ENCODE results near the gene PI4KA.

The PI4KA gene

GRCh38 chr22:20750461-20751184 lies 108.0 kb downstream of the PI4KA start:
- Histone ChIP-seq H4K12ac (ENCODE audit: low read depth, low read length) (no peak overlapping the region), H3K4ac (ENCODE audit: low read depth, low read length) (no peak overlapping the region), H3K36me3 (ENCODE audit: control insufficient read depth in 1 of 2, insufficient read depth in 2 of 2, low read length in 2 of 2) (peaks cover 27 to 46% of the 10 kb centered on the region in 2 experiments), H2BK12ac (ENCODE audit: low read length) (no peak overlapping the region), H3K27me3 (ENCODE audit: insufficient read depth, low read length) (no peaks in the 10 kb centered on the region), H3K9ac (ENCODE audit: low read length) (no peak overlapping the region), H2BK120ac (ENCODE audit: insufficient read depth, low read length, poor library complexity) (no peak overlapping the region), H3K9me3 (ENCODE audit: insufficient read depth, low read depth, low read length) (no peaks in the 10 kb centered on the region), H3K4me2 (ENCODE audit: low read length) (no peak overlapping the region), H4K91ac (ENCODE audit: low read depth, low read length) (no peak overlapping the region), H4K8ac (ENCODE audit: low read depth, low read length) (no peak overlapping the region), H2AK5ac (ENCODE audit: low read length) (no peak overlapping the region), H3K18ac (ENCODE audit: low read length) (no peak overlapping the region), H3K23ac (ENCODE audit: low read length) (no peak overlapping the region), H3K4me3 (ENCODE audit: low read depth, low read length) (no peak overlapping the region), H2BK5ac (ENCODE audit: low read depth, low read length, poor library complexity) (no peak overlapping the region), H3K14ac (ENCODE audit: low read length) (no peak overlapping the region), H3K4me1 (ENCODE audit: control insufficient read depth in 1 of 2, insufficient read depth in 2 of 2, low read length in 2 of 2) (no peaks in the 10 kb centered on the region), H3K27ac (ENCODE audit: low read depth, low read length) (no peak overlapping the region), H3K79me1 (ENCODE audit: low read length) (no peaks in the 10 kb centered on the region), H3K79me2 (ENCODE audit: control insufficient read depth, insufficient read depth, low read length, poor library complexity) (no peaks in the 10 kb centered on the region), H2AFZ (ENCODE audit: insufficient read depth, low read length, poor library complexity) (no peak overlapping the region)
- DNase-seq = peak in 1 of 2 donors; percentile 18
- no CpG with 5 or more reads among the region's 9 CpGs for WGBS (ENCODE audit: extremely low coverage, insufficient coverage, insufficient read length)

- Histone ChIP-seq H3K79me2 (ENCODE audit: control insufficient read depth, insufficient read depth, low read length, poor library complexity) (no peaks in the 10 kb centered on the region), H3K4me1 (ENCODE audit: control insufficient read depth in 1 of 2, insufficient read depth in 2 of 2, low read length in 2 of 2) (no peaks in the 10 kb centered on the region), H3K18ac (ENCODE audit: low read length) (no peak overlapping the region), H4K12ac (ENCODE audit: low read depth, low read length) (no peak overlapping the region), H4K91ac (ENCODE audit: low read depth, low read length) (no peak overlapping the region), H2BK12ac (ENCODE audit: low read length) (no peak overlapping the region), H3K27ac (ENCODE audit: low read depth, low read length) (no peak overlapping the region), H4K8ac (ENCODE audit: low read depth, low read length) (no peak overlapping the region), H3K27me3 (ENCODE audit: insufficient read depth, low read length) (no peaks in the 10 kb centered on the region), H3K79me1 (ENCODE audit: low read length) (no peaks in the 10 kb centered on the region), H2BK120ac (ENCODE audit: insufficient read depth, low read length, poor library complexity) (no peak overlapping the region), H2AK5ac (ENCODE audit: low read length) (no peak overlapping the region), H3K9ac (ENCODE audit: low read length) (no peak overlapping the region), H2BK5ac (ENCODE audit: low read depth, low read length, poor library complexity) (no peak overlapping the region), H2AFZ (ENCODE audit: insufficient read depth, low read length, poor library complexity) (no peak overlapping the region), H3K4ac (ENCODE audit: low read depth, low read length) (no peak overlapping the region), H3K14ac (ENCODE audit: low read length) (no peak overlapping the region), H3K23ac (ENCODE audit: low read length) (no peak overlapping the region), H3K36me3 (ENCODE audit: control insufficient read depth in 1 of 2, insufficient read depth in 2 of 2, low read length in 2 of 2) (peaks cover 28 to 49% of the 10 kb centered on the region in 2 experiments), H3K4me3 (ENCODE audit: low read depth, low read length) (no peak overlapping the region), H3K4me2 (ENCODE audit: low read length) (no peak overlapping the region), H3K9me3 (ENCODE audit: insufficient read depth, low read depth, low read length) (no peaks in the 10 kb centered on the region)
- DNase-seq = no peak
- WGBS (ENCODE audit: extremely low coverage, insufficient coverage, insufficient read length) = no CpG with 5 or more reads among the region's 3 CpGs
These were observed 109.2 kb downstream of the PI4KA start for GRCh38 chr22:20749453-20749852.

GRCh38 chr22:20748731-20749428 lies 109.7 kb downstream of the PI4KA start:
- Histone ChIP-seq H3K27ac (ENCODE audit: low read depth, low read length) (no peak overlapping the region), H3K4me2 (ENCODE audit: low read length) (no peak overlapping the region), H4K12ac (ENCODE audit: low read depth, low read length) (no peak overlapping the region), H3K79me2 (ENCODE audit: control insufficient read depth, insufficient read depth, low read length, poor library complexity) (no peaks in the 10 kb centered on the region), H2BK5ac (ENCODE audit: low read depth, low read length, poor library complexity) (no peak overlapping the region), H2AFZ (ENCODE audit: insufficient read depth, low read length, poor library complexity) (no peak overlapping the region), H3K9ac (ENCODE audit: low read length) (no peak overlapping the region), H3K23ac (ENCODE audit: low read length) (no peak overlapping the region), H3K18ac (ENCODE audit: low read length) (no peak overlapping the region), H3K36me3 (ENCODE audit: control insufficient read depth in 1 of 2, insufficient read depth in 2 of 2, low read length in 2 of 2) (peaks cover 31 to 52% of the 10 kb centered on the region in 2 experiments), H2BK12ac (ENCODE audit: low read length) (no peak overlapping the region), H3K4ac (ENCODE audit: low read depth, low read length) (no peak overlapping the region), H3K79me1 (ENCODE audit: low read length) (no peaks in the 10 kb centered on the region), H3K4me3 (ENCODE audit: low read depth, low read length) (no peak overlapping the region), H2BK120ac (ENCODE audit: insufficient read depth, low read length, poor library complexity) (no peak overlapping the region), H3K14ac (ENCODE audit: low read length) (no peak overlapping the region), H2AK5ac (ENCODE audit: low read length) (no peak overlapping the region), H4K8ac (ENCODE audit: low read depth, low read length) (no peak overlapping the region), H4K91ac (ENCODE audit: low read depth, low read length) (no peak overlapping the region), H3K9me3 (ENCODE audit: insufficient read depth, low read depth, low read length) (no peaks in the 10 kb centered on the region), H3K27me3 (ENCODE audit: insufficient read depth, low read length) (no peaks in the 10 kb centered on the region), H3K4me1 (ENCODE audit: control insufficient read depth in 1 of 2, insufficient read depth in 2 of 2, low read length in 2 of 2) (no peaks in the 10 kb centered on the region)
- WGBS (ENCODE audit: extremely low coverage, insufficient coverage, insufficient read length) = no CpG with 5 or more reads among the region's 9 CpGs
- DNase-seq = no peak

GRCh38 chr22:20748082-20748481 lies 110.5 kb downstream of the PI4KA start:
- Histone ChIP-seq H3K9me3 (ENCODE audit: insufficient read depth, low read depth, low read length) (no peaks in the 10 kb centered on the region), H4K8ac (ENCODE audit: low read depth, low read length) (no peak overlapping the region), H3K14ac (ENCODE audit: low read length) (no peak overlapping the region), H2BK12ac (ENCODE audit: low read length) (no peak overlapping the region), H4K91ac (ENCODE audit: low read depth, low read length) (no peak overlapping the region), H3K4me3 (ENCODE audit: low read depth, low read length) (no peak overlapping the region), H3K27me3 (ENCODE audit: insufficient read depth, low read length) (no peaks in the 10 kb centered on the region), H3K36me3 (ENCODE audit: control insufficient read depth in 1 of 2, insufficient read depth in 2 of 2, low read length in 2 of 2) (peaks cover 34 to 52% of the 10 kb centered on the region in 2 experiments), H4K12ac (ENCODE audit: low read depth, low read length) (no peak overlapping the region), H3K27ac (ENCODE audit: low read depth, low read length) (no peak overlapping the region), H3K4ac (ENCODE audit: low read depth, low read length) (no peak overlapping the region), H3K79me1 (ENCODE audit: low read length) (no peaks in the 10 kb centered on the region), H3K4me1 (ENCODE audit: control insufficient read depth in 1 of 2, insufficient read depth in 2 of 2, low read length in 2 of 2) (no peaks in the 10 kb centered on the region), H2AK5ac (ENCODE audit: low read length) (no peak overlapping the region), H3K18ac (ENCODE audit: low read length) (no peak overlapping the region), H3K4me2 (ENCODE audit: low read length) (no peak overlapping the region), H2BK5ac (ENCODE audit: low read depth, low read length, poor library complexity) (no peak overlapping the region), H2BK120ac (ENCODE audit: insufficient read depth, low read length, poor library complexity) (no peak overlapping the region), H2AFZ (ENCODE audit: insufficient read depth, low read length, poor library complexity) (no peak overlapping the region), H3K79me2 (ENCODE audit: control insufficient read depth, insufficient read depth, low read length, poor library complexity) (no peaks in the 10 kb centered on the region), H3K23ac (ENCODE audit: low read length) (no peak overlapping the region), H3K9ac (ENCODE audit: low read length) (no peak overlapping the region)
- no peak for DNase-seq
- WGBS (ENCODE audit: extremely low coverage, insufficient coverage, insufficient read length) = no CpG with 5 or more reads among the region's 7 CpGs
